Renal cortex interstitium (tissue), 11 donors: ENCODE data around the gene SLC9A9. TPM values are rescaled to one million over a fixed set of nuclear protein-coding genes. Genes with fewer than 3 reads are reported as not detected.

Experiments used
- DNase-seq, 11 donors: peaks; one replicate each; pipeline ENCODE4 v3.0.0-alpha.2; 2013; ENCODE audit warnings: low read depth in 9 of 11, low spot score in 4 of 11; ENCODE audit errors: extremely low read depth in 1 of 11
- polyA plus RNA-seq, 3 donors: library from polyadenylated mRNA; unstranded; fragments of 120-200 nt; gene quantifications; one replicate each; pipeline ENCODE4 v1.2.1, GENCODE V29; 2013; ENCODE audit not compliant: insufficient read length in 3 of 3

Gene SLC9A9
- polyA plus RNA-seq, 3 donors = 4.7 to 6.0 (median 5.6) TPM

DNA sequence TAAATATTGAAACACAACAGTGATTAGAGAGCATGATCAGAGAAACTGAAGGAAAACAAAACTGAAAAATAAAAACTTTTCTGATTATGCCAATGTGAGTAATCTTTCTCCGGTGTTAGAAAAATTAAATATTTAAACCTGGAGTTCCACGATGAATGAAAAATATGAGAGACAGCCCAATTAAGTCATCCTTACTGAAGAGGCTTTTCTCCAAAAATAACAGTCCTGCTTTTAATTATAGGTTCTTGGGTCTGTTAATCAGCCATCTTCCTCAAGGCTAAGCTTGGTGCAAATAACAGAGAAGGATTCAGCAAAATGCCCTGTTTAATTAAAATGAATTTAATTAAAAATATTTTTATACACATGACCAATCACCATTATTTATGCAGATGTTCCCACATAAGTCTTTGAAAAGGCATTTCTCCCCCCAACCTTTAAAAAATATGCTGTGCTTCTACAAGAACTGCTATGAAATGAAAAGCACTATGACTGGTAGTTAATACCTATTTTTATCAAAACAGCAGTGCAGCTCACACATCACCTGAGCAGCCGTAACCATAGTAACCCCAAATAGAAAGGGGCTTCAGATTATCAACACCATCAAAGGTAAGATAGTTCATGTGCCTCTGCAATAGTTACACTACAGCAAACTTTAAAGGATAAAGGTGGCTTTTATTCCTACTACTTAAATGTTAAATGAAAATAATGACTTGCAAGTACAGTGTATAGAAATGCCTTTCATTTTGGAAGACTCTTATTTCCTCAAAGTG, 175.7 kb downstream of the SLC9A9 start:
- no peak for DNase-seq

DNA sequence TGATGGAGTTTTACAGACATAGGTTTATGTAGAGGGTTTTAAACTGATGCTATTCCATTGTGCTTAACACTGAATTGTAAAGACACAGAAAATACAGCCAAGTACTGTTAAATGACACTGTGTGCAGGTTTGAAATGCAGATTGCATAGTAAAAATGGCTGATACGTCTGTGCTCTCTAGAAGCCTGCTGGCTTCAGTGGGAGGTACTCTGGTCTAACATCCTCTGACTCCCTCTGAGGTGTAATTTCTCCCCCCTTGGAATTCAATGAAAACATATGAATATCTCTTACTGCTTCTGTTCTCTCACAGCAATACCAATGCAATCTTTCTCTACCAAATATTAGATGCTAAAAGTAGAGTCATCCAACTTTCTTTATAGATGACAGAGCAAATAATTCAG, 176.6 kb downstream of the SLC9A9 start:
- DNase-seq = no peak

DNA sequence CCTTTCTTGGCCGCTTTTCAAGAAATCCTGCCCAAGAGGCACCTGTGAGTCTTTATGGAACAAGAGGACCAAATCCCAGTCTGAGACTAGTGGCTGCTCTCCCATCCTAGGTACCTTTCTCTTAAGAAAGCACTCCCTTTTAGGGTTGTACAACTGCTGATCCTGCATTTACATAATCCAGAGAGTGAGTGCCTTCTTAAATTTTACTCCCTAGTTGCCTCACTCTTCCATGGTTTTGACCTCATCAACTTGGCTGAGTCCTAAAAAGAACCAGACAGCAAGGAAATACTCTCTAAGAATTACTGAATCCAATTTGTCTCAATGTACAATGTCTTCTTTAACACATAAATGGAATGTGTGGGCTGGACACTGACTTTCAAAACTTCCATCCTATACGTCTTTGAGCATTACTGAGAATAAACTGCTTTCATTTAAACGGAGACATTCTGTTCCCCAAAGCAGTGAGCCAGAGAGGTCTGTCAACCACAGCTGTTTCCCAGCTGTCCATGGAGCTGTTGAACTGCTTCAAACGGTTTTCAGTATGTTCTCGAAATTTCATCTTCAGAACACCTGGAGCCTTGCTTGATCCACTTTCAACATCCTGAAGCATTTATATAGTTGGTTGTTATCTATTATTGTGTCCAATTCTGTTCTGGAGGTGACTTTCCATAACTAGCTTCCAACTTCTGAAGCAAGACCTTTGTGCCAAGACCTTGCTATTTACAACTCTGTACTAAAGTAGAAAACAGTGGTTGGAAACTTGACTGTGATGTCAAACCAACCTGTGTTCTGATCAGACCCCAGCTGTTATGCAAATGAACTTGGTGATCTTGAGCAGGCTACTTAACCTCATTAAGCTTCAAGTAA, 179.1 kb downstream of the SLC9A9 start:
- no peak for DNase-seq

DNA sequence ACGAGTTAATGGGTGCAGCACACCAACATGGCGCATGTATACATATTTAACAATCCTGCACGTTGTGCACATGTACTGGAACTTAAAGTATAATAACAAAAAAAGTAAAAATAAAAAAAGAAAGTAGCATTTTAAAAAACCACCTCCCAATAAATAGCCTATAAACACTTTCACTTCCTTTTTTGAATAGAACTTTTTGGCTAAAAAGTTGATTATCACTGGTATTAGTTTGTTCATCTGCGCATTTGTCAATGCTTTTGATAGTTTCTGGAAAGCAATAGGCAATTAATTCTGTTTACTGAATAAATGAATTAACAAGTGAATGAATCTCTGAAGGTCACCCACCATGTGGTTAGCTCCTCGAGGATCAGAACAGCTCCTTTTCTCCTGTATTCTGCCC, 179.9 kb downstream of the SLC9A9 start:
- DNase-seq = no peak

DNA sequence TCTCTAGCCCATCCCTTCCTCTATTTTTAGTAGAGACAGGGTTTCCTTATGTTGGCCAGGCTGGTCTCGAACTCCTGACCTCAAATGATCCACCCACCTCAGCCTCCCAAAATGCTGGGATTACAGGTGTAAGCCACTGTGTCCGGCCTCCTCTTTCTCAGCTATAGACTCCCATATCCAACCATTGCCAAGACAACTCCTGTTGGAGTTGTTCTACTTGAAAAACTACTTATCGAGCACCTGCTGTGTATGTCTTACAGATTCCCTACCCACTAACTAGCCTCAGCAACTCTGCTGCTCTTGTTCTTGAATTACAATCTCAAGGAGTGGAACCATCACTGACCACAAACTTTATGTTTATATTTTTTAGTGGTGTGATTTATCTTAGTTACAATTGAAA, 186.6 kb downstream of the SLC9A9 start:
- DNase-seq = no peak

DNA sequence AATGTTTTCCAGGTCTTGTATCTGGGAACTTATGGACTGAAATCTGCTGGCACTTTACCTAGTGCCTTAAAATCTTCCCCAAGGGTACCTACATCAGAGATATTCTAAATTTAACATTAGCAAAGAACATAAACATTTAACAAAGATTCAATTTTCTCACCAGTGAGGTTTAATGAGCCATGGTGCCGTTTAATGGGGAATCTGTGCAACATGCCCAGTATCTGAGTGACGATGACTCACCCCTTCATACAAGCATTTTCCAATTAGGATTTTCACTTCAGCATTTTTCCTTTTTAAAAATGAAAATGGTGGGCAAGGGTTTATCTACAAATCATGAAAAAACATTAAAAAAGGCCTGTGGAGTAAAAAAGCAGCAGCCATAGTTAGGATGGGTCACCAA, 189.4 kb downstream of the SLC9A9 start:
- DNase-seq = no peak

DNA sequence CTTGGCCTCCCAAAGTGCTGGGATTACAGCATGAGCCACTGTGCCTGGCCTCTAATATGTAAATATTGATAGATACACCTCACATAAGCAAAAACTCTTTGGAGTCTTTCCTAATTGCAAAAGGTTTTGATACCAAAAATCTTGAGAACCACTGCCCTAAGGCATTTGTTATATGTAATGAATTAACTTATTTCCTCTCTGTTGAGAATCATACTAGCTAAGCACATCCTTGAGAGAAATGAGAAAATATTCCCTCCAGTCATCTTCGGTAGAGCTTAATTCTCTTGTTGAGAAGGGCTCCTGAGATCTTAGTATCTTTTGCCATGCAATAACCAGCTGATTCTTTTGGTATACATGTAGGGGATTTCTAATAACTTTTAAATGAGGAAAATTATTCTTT, 190.2 kb downstream of the SLC9A9 start:
- no peak for DNase-seq

DNA sequence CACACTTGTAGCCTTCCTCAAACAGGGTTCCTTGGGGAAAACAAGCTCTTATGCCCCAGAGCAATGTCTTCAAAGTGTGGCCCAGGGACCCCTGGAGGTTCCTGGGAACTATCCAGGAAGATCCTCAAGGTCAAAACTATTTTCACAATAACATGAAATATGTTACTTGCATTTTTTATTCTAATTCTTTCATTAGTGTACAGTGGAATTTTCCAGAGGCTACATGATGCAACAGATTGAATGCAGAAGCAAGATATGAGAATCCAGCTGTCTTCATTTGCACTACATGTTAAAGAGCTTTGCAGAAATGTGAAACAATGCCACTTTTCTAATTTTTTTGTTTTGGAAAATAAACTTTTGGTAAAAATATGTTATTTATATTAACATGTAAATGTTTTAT, 190.9 kb downstream of the SLC9A9 start:
- no peak for DNase-seq

DNA sequence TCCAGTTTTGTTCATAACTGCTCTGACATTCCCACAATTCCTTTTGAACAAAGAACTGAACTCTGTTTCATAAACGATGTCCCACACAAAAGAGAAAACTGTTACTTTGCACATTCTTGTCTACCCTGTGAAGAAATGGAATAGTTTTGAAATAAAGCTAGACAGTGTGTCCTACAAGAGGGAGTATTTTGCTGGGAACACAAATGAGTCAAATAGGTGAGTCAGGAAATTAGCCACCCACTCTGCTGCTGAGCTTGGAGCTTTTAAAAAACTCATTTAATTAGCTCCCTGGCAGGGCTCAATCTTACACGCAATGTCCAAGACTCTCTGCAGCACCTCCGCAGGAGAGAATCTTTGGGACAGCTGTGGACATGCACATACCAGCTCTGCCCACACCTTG, 193.4 kb downstream of the SLC9A9 start:
- no peak for DNase-seq

DNA sequence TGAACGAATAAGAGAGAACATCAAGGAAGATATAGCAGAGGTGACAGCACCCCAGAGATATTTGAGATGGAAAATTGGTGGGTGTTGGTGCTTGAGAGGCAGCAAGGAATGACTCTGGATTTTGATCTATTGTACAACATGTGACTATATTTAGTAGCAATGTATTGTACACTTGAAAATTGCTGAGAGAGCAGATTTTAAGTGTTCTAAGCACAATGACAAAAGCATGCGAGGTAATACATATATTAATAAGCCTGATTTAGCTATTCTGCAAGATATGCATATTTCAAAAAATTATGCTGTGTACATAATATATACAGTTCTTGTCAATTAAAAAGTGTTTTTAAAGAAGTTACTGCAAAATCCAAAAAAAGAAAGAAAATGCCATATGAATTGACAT, 194.3 kb downstream of the SLC9A9 start:
- DNase-seq = no peak

DNA sequence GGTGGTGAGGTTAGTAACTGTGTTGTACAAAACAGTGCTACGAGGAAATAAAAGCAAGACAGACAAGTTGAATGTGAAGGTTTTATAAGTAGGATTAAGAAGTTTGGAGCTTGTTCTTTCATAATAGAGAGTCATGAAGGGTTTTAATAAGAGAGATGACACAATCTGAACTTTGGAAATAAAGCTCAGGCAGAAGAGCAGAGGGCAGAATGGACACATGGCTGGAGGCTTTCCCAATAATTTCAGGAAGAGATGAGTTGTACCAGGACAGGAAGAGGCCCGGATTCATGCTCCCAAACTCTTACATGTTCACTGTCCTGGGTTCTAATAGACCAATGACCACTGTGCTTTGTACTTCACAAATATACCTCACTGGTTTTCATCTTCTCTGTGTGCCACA, 194.8 kb downstream of the SLC9A9 start:
- DNase-seq = no peak

DNA sequence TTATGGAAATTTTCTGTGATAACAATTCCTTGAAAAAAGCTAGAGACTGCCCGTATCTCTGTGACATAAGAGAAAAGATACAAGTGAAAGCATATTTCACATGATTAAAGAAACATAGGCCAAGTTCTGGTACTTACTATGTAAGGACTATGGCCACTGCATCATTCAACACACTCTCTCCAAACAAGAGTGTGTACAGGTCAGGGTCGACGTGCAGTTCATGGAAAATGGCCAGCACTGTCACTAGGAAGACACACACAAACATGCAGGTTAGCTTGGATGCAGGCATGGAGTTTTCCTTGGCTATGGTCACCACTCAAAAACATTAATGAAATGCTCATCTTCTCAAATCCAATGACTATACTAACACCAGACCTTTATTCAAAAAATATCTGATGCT, 196.2 kb downstream of the SLC9A9 start:
- DNase-seq = no peak

DNA sequence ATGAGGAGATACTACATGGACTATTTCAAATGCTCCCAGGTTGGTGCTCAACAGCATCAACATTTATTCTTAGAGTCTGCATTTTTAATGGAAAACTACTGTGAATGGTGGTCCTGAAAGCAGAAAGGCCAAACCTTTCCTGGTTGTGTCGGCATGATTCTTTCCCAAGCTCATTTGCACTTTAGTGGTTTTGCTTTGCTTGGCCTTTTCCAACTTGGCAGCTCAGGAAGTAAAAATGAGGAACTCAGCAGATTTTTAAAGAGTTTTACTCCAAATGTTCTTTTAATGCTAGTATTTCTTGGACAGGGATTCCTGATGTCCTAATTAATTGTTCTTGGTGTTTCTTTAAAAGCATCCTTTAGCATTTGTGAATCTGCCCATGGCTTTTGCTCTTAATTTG, 197.4 kb downstream of the SLC9A9 start:
- no peak for DNase-seq

DNA sequence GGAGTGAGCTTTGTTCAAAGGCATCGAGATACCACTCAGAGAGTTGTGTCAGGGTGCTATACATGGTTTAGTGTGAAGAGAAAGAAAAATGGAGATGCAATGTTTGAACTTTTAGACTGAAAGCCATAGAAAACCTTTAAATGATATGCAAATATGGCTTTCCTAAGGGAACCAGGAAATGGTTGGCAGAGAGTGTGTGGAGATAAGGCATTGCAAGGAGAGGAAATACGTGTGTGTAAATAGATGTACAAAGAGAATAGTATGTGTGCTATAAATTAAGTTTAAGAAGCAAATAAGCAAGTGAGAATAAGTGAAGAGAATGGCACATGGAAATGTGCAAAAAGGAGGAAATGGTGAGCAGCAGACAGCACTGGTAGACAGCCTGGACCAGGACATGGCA, 198.1 kb downstream of the SLC9A9 start:
- no peak for DNase-seq

DNA sequence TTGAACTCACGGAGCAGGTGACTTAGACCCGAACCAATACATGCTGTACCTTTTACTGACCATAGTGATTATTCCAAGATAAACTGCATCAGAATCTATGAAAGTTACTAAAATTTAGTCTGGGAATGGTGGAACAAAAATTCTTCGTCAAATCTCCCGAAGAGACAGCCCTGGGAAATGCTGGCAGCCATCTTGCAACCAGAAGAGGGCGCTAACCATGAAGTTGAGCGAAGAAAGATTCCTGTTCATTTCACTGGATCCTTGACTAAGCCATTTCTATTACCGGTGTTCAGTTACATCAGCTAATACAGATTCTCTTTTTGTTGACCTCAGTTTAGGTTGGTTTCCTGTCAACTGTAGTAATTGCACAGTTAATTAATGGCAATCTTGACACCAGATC, 199.6 kb downstream of the SLC9A9 start:
- no peak for DNase-seq

DNA sequence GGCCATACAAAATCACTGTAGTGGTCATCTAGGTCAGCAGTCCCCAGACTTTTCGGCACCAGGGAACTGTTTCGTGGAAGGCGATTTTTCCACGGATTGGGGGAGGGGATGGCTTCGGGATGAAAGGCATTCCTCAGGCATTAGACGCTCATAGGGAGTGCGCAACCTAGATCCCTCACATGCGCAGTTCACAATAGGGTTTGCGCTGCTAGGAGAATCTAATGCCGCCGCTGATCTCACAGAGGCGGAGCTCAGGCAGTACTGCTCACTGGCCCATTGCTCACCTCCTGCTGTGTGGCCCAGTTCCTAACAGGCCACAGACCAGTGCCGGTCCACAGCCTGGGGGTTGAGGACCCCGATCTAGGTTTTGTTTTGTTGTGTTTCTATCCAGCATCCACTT, 200.1 kb downstream of the SLC9A9 start:
- DNase-seq = no peak

DNA sequence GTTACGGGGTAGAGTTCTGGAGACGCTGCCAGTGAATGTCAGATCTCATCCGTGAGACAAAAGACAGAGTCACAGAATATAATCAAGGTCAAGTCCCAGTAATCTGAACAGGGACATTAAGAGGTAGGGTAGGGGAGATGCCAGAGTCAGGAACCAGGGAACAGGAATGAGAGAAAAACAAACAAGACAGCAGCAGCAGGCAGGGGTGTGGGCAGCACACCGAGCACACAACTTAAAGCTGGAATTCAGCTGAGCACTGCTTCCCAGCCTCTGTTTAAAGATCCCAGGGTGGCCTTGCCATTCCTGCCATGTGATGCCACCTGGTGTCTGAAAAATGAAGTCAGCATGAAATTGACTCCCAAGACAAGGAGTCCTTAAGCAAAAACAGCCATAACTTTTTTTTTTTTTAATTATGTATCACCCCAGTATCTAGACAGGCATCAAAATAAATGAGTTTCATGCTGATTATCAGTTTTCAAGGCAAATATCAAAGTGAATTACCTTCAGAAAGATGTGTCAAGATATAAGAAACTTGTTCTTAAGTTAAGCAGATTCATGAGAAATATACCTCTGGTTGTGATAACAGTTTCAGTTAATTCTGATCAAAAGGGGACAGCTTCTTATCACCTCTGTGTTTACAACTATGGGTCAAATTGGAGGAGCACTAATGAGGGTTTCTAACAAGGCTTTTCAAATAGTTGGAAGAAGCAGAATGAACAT, 203.7 kb downstream of the SLC9A9 start:
- peak; percentile 33 to 78 (median 65) for DNase-seq

DNA sequence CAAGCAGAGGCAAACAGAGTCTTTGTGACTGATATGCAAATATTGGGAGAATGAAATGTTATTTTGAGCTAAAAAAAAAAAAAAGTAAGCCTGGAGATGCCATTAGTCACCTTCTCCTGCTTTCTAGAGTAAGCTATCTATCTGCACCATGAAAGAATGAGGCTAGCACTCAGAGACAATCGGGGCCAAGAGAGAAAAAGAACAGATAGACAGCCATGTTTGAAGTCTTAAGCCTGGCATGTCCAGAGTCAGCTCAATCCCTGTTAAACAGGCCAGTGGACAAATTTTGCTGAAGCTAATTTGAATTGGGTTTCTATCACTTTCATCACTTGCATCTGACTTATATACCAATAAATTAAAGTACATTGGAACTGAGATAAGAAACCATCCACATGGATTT, 204.4 kb downstream of the SLC9A9 start:
- no peak for DNase-seq

DNA sequence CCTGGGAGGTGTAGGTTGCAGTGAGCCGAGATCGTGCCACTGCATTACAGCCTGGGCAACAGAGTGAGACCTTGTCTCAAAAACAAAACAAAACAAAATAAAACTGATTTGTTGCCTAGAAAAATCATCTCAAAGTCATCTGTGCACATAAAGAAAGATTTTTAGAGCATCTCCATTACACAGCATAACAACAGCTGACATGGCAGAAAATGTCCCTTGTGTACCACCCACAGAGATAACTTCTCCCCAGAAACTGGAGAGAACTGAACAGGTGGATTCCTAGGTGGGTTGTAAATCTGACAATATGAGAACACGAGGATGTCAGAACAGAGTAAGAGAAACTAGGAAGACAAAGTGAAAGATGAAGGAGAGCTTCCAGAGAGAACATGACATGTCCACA, 207.5 kb downstream of the SLC9A9 start:
- no peak for DNase-seq

DNA sequence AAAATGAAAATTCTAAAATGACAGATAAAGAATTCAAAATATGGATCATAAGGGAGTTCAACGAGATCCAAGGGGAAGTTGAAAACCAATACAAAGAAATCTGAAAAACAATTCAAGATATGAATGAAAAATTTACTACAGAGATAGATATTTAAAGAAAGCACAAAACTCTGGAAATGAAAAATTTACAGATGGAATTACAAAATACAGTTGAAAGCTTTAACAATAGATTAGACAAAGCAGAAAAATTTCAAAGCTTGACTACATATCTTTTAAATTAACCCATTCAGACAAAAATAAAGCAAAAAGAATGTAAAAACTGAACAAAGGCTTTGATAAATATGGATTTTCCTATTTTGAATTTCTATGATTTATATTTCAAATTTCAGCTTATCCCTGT, 211.1 kb downstream of the SLC9A9 start:
- no peak for DNase-seq
